ENCODE measurements around the gene WWC1.

Gene WWC1

DNA sequence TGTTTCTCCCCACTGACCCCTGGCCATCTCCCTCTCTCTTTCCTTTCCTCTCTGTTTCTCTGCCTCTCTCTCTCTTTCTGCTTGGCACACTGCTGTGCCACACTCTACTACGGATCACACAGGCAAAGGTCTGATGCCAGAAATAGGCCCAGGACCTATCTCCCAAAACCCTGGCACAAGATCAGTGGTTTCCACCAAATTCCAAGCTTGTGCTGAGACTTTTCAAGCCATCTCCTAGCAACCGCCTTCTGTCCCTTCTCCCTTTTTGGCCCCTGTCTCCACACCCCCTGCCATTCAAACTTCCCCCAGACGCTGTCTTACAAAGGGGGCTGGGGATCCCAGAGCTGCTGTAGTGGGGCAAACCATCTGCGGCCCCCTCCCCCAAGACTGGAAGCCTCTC, 156.4 kb downstream of the WWC1 start:
- Mint-ChIP-seq H3K4me3 (no peak overlapping the region), H3K36me3 (ENCODE audit: low read depth) (no peaks in the 10 kb centered on the region), H3K4me1 (ENCODE audit: low read depth) (no peaks in the 10 kb centered on the region), H3K9me3 (no peaks in the 10 kb centered on the region), H3K27ac (no peak overlapping the region), H3K27me3 (ENCODE audit: low read depth) (peaks cover 5% of the 10 kb centered on the region)

DNA sequence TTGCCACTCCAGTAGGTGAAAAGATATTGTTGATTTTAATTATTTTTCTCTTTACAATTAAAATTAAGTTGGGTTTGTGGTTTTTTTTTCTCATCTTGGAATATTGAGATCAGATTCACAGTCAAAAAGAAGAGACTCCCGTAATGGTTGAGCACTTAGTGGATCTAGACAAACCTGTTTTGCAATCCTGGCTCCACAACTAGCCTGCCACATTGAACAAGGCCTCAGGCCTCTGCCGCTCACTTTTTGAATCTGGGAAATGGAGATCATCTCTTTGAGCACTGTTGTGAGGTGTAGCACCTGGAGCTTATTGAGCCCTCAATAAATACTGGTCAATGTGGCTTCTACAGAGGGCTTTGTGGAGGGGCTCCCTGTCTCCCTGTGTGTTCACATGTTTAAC, 157.7 kb downstream of the WWC1 start:
- H3K27me3 Mint-ChIP-seq (ENCODE audit: low read depth): peaks cover 1% of the 10 kb centered on the region

GRCh38 chr5:168451565-168451964, 160.1 kb downstream of the WWC1 start:
- no peaks in the 10 kb centered on the region for H3K27me3 Mint-ChIP-seq (ENCODE audit: low read depth)
- no peak overlapping the region for H3K27ac Mint-ChIP-seq
- no peaks in the 10 kb centered on the region for H3K4me1 Mint-ChIP-seq (ENCODE audit: low read depth)
- no peaks in the 10 kb centered on the region for H3K36me3 Mint-ChIP-seq (ENCODE audit: low read depth)
- H3K9me3 Mint-ChIP-seq: no peaks in the 10 kb centered on the region
- H3K4me3 Mint-ChIP-seq: no peak overlapping the region

More for the DNA sequence above, 157.7 kb downstream of the WWC1 start:
- Mint-ChIP-seq H3K9me3 (no peaks in the 10 kb centered on the region), H3K27ac (no peak overlapping the region), H3K36me3 (ENCODE audit: low read depth) (no peaks in the 10 kb centered on the region), H3K4me1 (ENCODE audit: low read depth) (no peaks in the 10 kb centered on the region), H3K4me3 (no peak overlapping the region)

- H3K27me3 Mint-ChIP-seq (ENCODE audit: low read depth): no peaks in the 10 kb centered on the region
- no peak overlapping the region for H3K27ac Mint-ChIP-seq
- H3K36me3 Mint-ChIP-seq (ENCODE audit: low read depth): no peaks in the 10 kb centered on the region
- no peaks in the 10 kb centered on the region for H3K9me3 Mint-ChIP-seq
- no peaks in the 10 kb centered on the region for H3K4me1 Mint-ChIP-seq (ENCODE audit: low read depth)
- H3K4me3 Mint-ChIP-seq: no peak overlapping the region
Observed at GRCh38 chr5:168455201-168455600, 163.8 kb downstream of the WWC1 start.

DNA sequence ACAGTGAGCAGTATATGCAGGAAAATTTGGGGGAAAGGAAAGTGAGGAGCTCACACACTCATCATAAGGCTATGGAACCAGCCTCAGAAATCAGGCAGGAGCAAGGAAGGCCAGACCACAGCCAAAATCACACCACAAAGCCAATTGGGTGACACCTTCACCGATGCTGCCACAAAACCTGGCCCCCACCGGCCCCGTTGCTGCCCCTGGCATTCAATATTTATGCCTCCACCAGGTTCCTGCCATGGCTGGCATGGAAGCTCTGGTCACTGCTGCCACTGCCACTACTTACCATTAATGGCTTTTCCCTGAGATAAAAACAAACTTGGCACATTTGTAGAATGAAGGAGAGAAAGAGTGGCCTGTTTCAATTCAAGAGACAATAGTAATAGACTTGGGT, 166.1 kb downstream of the WWC1 start:
- no peaks in the 10 kb centered on the region for H3K27me3 Mint-ChIP-seq (ENCODE audit: low read depth)
- no peaks in the 10 kb centered on the region for H3K9me3 Mint-ChIP-seq
- no peaks in the 10 kb centered on the region for H3K36me3 Mint-ChIP-seq (ENCODE audit: low read depth)
- H3K4me1 Mint-ChIP-seq (ENCODE audit: low read depth): no peaks in the 10 kb centered on the region
- no peak overlapping the region for H3K27ac Mint-ChIP-seq
- no peak overlapping the region for H3K4me3 Mint-ChIP-seq

- Mint-ChIP-seq H3K9me3 (no peaks in the 10 kb centered on the region), H3K27me3 (ENCODE audit: low read depth) (no peaks in the 10 kb centered on the region), H3K36me3 (ENCODE audit: low read depth) (no peaks in the 10 kb centered on the region), H3K27ac (no peak overlapping the region), H3K4me1 (ENCODE audit: low read depth) (peaks cover 6% of the 10 kb centered on the region), H3K4me3 (no peak overlapping the region)
Observed at GRCh38 chr5:168460606-168461005, 169.2 kb downstream of the WWC1 start.

DNA sequence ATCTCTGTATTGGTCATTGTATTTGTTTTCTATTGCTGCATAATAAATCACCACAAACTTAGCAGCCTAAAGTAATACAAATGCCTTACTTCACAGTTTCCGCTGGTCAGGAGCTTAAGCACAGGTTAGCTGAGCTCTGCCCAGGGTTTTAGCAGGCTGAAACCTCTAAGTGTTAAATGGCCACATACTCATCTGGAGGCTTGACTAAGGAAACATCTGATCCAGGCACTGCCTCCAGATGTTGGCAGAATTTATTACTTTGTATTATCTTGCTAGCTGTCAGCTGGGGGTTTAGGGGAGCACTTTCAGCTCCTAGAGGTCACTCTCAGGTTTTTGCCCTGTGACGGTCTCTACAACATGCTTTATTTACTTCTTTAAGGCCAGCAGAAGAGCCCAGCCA, 171.6 kb downstream of the WWC1 start:
- Mint-ChIP-seq H3K9me3 (no peaks in the 10 kb centered on the region), H3K27me3 (ENCODE audit: low read depth) (no peaks in the 10 kb centered on the region), H3K27ac (no peak overlapping the region)

DNA sequence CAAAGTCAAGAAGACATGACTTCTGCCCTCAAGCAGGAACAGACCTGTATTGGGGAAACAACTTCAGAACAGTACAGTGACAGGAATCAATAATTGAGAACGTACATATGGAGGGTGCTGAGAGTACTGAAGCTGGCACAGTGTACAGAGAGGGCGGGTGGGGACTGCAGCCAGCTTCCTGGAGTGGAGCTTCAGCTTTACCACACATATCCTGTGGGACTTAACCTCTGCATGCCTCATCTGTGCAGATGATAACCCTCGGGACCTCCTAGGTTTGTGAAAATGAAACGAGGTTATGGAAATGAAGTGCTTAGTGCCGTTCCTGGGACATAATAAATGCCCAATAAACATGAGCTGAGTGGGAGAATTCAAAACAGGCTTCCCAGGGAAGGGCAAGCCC, 172.8 kb downstream of the WWC1 start:
- Mint-ChIP-seq H3K27me3 (ENCODE audit: low read depth) (no peaks in the 10 kb centered on the region), H3K27ac (no peak overlapping the region), H3K36me3 (ENCODE audit: low read depth) (no peaks in the 10 kb centered on the region), H3K4me3 (no peak overlapping the region), H3K9me3 (no peaks in the 10 kb centered on the region), H3K4me1 (ENCODE audit: low read depth) (peaks cover 6% of the 10 kb centered on the region)

More for the DNA sequence above, 171.6 kb downstream of the WWC1 start:
- H3K36me3 Mint-ChIP-seq (ENCODE audit: low read depth): no peaks in the 10 kb centered on the region
- no peak overlapping the region for H3K4me3 Mint-ChIP-seq
- peaks cover 6% of the 10 kb centered on the region for H3K4me1 Mint-ChIP-seq (ENCODE audit: low read depth)

DNA sequence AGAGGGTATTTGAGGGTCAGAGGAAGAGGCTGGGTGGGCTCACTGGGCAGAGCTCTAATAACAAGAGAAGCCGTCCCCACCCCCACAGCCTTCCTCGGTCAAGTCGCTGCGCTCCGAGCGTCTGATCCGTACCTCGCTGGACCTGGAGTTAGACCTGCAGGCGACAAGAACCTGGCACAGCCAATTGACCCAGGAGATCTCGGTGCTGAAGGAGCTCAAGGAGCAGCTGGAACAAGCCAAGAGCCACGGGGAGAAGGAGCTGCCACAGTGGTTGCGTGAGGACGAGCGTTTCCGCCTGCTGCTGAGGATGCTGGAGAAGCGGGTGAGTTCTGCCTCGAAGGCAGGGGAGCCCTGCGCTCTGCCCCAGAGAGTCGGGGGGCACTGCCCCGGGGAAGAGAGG, 173.2 kb downstream of the WWC1 start:
- H3K27ac Mint-ChIP-seq: no peak overlapping the region
- no peaks in the 10 kb centered on the region for H3K9me3 Mint-ChIP-seq
- H3K36me3 Mint-ChIP-seq (ENCODE audit: low read depth): no peaks in the 10 kb centered on the region
- H3K4me3 Mint-ChIP-seq: no peak overlapping the region
- H3K4me1 Mint-ChIP-seq (ENCODE audit: low read depth): peaks cover 6% of the 10 kb centered on the region
- no peaks in the 10 kb centered on the region for H3K27me3 Mint-ChIP-seq (ENCODE audit: low read depth)

- H3K4me3 Mint-ChIP-seq: no peak overlapping the region
- no peaks in the 10 kb centered on the region for H3K27me3 Mint-ChIP-seq (ENCODE audit: low read depth)
- H3K27ac Mint-ChIP-seq: no peak overlapping the region
- H3K36me3 Mint-ChIP-seq (ENCODE audit: low read depth): no peaks in the 10 kb centered on the region
- no peaks in the 10 kb centered on the region for H3K9me3 Mint-ChIP-seq
- peaks cover 6% of the 10 kb centered on the region for H3K4me1 Mint-ChIP-seq (ENCODE audit: low read depth)
Observed at GRCh38 chr5:168467755-168468330, 176.4 kb downstream of the WWC1 start.

DNA sequence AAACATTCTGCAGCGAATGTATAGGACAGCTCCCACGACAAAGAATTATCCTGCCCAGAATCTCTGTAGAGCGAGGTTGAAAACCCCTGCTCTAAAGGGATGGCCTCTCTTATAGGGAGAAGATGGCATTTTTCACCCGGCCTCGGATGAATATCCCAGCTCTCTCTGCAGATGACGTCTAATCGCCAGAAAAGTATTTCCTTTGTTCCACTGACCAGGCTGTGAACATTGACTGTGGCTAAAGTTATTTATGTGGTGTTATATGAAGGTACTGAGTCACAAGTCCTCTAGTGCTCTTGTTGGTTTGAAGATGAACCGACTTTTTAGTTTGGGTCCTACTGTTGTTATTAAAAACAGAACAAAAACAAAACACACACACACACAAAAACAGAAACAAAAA, 177.4 kb downstream of the WWC1 start:
- Mint-ChIP-seq H3K27me3 (ENCODE audit: low read depth) (no peaks in the 10 kb centered on the region), H3K4me1 (ENCODE audit: low read depth) (peaks cover 6% of the 10 kb centered on the region), H3K27ac (no peak overlapping the region)

DNA sequence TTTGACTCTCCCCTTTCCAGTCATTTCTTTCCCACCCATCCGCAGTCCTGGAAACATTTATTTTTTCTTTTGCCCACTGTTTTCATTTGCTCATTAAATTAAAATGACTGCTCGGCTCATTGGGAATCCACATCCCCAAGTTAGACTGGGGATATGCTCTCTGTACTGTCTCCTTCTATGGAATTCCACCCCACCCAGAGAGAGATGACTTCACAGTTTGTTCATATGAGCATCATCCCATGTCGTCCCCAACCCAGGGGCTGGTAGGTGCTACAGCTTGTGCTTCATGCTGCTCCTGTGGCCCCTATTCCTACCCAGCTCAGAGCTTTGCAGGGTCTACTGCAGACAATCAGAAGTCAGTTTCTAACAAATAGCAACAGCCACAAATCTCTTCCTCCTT, 178.4 kb downstream of the WWC1 start:
- Mint-ChIP-seq H3K27ac (no peak overlapping the region), H3K9me3 (no peaks in the 10 kb centered on the region), H3K36me3 (ENCODE audit: low read depth) (no peaks in the 10 kb centered on the region), H3K4me1 (ENCODE audit: low read depth) (no peaks in the 10 kb centered on the region), H3K27me3 (ENCODE audit: low read depth) (no peaks in the 10 kb centered on the region), H3K4me3 (no peak overlapping the region)

More for the DNA sequence above, 177.4 kb downstream of the WWC1 start:
- H3K4me3 Mint-ChIP-seq: no peak overlapping the region
- no peaks in the 10 kb centered on the region for H3K36me3 Mint-ChIP-seq (ENCODE audit: low read depth)
- H3K9me3 Mint-ChIP-seq: no peaks in the 10 kb centered on the region

GRCh38 chr5:168471785-168472184, 180.3 kb downstream of the WWC1 start:
- no peak overlapping the region for H3K4me3 Mint-ChIP-seq
- H3K27ac Mint-ChIP-seq: no peak overlapping the region
- no peaks in the 10 kb centered on the region for H3K9me3 Mint-ChIP-seq
- no peaks in the 10 kb centered on the region for H3K27me3 Mint-ChIP-seq (ENCODE audit: low read depth)
- no peaks in the 10 kb centered on the region for H3K4me1 Mint-ChIP-seq (ENCODE audit: low read depth)
- H3K36me3 Mint-ChIP-seq (ENCODE audit: low read depth): no peaks in the 10 kb centered on the region

DNA sequence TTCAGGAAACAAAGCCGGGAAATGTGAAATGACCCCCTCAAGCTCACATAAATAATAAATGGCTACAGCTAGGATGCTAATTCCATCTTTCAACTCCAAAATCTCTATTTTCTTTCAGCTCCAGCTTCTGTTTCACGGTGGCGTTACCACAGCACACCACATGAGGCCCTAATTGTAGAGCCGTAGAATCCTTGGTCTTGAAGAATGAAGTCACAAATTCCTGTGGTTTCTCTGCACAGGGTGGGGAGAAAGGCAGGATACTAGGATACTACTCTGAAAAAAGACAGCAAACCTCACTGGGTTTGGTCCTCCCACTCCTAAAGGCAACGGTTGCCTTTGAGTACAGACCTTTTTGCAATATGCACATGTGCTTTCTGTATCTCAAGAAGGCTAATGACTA, 180.9 kb downstream of the WWC1 start:
- Mint-ChIP-seq H3K4me1 (ENCODE audit: low read depth) (peaks cover 2% of the 10 kb centered on the region), H3K27me3 (ENCODE audit: low read depth) (peaks cover 5% of the 10 kb centered on the region), H3K36me3 (ENCODE audit: low read depth) (no peaks in the 10 kb centered on the region), H3K27ac (no peak overlapping the region), H3K4me3 (no peak overlapping the region), H3K9me3 (no peaks in the 10 kb centered on the region)

DNA sequence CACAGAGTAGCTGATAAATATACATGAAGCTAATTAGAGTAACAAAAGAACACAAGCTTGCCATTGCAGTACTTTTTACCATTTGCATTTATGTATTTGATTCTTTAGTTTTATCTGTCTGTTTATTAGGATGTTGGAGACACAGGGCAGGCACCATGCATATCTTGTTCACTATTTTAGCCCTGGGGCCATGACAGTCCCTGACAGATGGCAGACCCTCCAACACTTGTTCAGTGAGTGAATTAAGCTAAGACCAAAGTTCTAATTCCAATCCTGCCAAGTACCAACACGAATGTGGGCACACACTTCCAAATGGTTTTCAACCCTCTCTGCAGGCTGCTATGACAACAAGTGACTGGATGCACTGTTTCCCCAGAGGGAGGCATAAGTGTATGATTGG, 182.9 kb downstream of the WWC1 start:
- no peaks in the 10 kb centered on the region for H3K9me3 Mint-ChIP-seq
- peaks cover 4% of the 10 kb centered on the region for H3K4me1 Mint-ChIP-seq (ENCODE audit: low read depth)
- H3K4me3 Mint-ChIP-seq: no peak overlapping the region
- peaks cover 7% of the 10 kb centered on the region for H3K27me3 Mint-ChIP-seq (ENCODE audit: low read depth)
- no peak overlapping the region for H3K27ac Mint-ChIP-seq
- no peaks in the 10 kb centered on the region for H3K36me3 Mint-ChIP-seq (ENCODE audit: low read depth)

GRCh38 chr5:168477060-168477459, 185.6 kb downstream of the WWC1 start:
- H3K27me3 Mint-ChIP-seq (ENCODE audit: low read depth): peaks cover 7% of the 10 kb centered on the region
- H3K4me1 Mint-ChIP-seq (ENCODE audit: low read depth): peaks cover 11% of the 10 kb centered on the region
- H3K4me3 Mint-ChIP-seq: no peak overlapping the region
- H3K36me3 Mint-ChIP-seq (ENCODE audit: low read depth): no peaks in the 10 kb centered on the region
- H3K9me3 Mint-ChIP-seq: no peaks in the 10 kb centered on the region
- H3K27ac Mint-ChIP-seq: no peak overlapping the region
